ENCODE measurements around the gene PIGM. TPM values are rescaled to one million over a fixed set of nuclear protein-coding genes. Genes with fewer than 3 reads are reported as not detected.

The PIGM gene
- total and polyA plus RNA-seq, 2 experiments from 2014 or later: 5.0 TPM

DNA sequence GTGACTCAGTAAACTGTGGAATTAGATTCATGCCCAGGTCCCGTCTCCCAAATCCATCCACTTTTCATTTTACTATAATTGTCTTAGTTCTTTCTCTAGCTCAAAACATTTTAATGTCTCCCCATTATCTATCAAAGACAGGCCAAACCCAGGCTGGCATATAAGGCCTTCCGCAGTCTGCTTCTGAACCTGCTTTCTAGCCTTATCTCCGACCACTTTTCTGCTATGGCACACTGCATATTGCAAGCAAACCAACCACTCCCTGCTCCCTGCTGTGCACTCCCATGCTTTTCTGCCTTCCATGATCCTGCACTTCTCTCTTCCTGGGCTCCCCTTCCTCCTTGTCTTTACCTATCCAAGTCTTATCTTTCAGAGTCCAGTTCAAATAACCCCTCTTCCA, 17.3 kb upstream of the PIGM start:
- Histone ChIP-seq H3K36me3 (ENCODE audit: insufficient read depth) (no peaks in the 10 kb centered on the region), H4K20me1 (replicated peaks; ENCODE audit: insufficient read depth) (no peaks in the 10 kb centered on the region), H3K4me2 (peak overlapping the region; percentile 65), H3K27me3 (ENCODE audit: insufficient read depth) (peaks cover 8% of the 10 kb centered on the region; the same call in 1 of the 2 replicates), H2AFZ (no peak overlapping the region), H3K9me2 (ENCODE audit: insufficient read depth) (no peaks in the 10 kb centered on the region; the same call in 1 of the 2 replicates), H3K4me1 (ENCODE audit: insufficient read depth) (peaks cover 29% of the 10 kb centered on the region), H3K79me2 (replicated peaks; ENCODE audit: insufficient read depth) (no peaks in the 10 kb centered on the region), H3F3A (replicated peaks; ENCODE audit: low read depth) (0 out of 2 replicates have a peak, but pooled peaks cover 6% of the 10 kb centered on the region), H3K27ac (ENCODE audit: low read depth) (no peak overlapping the region), H3K4me3 (no peak overlapping the region)
- no peaks in the 10 kb centered on the region for H3K9me3 Mint-ChIP-seq
- H3K27me3 Mint-ChIP-seq (ENCODE audit: insufficient read depth, low read depth, poor library complexity): peaks cover 13% of the 10 kb centered on the region
- DNase-seq (ENCODE audit: low spot score) (no peak), ATAC-seq (no peak)
- TF ChIP-seq ZNF114 (CRISPR knock-in tag; IDR thresholded peaks at IDR 0.05): no peak
- no peak for TF ChIP-seq EZH2phosphoT487 (IDR thresholded peaks at IDR 0.05; ENCODE audit: unreplicated experiment)
- no peak for TF ChIP-seq NANOG (IDR thresholded peaks at IDR 0.05; ENCODE audit: borderline replicate concordance)
- no peak for TF ChIP-seq CTCF (conservative IDR thresholded peaks at IDR 0.05; ENCODE audit: low read depth in 2 of 2)
- TF ChIP-seq CREB1 (CRISPR knock-in tag; IDR thresholded peaks at IDR 0.05; ENCODE audit: low read depth): no peak
- no peak for TF ChIP-seq ETS1 (IDR thresholded peaks at IDR 0.05)
- no peak for TF ChIP-seq ZNF331 (CRISPR knock-in tag; IDR thresholded peaks at IDR 0.05; ENCODE audit: low read depth)
- no peak for TF ChIP-seq EZH2 (IDR thresholded peaks at IDR 0.05; ENCODE audit: low read depth, unreplicated experiment)
- no peak for TF ChIP-seq POLR2AphosphoS5 (IDR thresholded peaks at IDR 0.05; ENCODE audit: low read depth)
- TF ChIP-seq, protein P1, sequence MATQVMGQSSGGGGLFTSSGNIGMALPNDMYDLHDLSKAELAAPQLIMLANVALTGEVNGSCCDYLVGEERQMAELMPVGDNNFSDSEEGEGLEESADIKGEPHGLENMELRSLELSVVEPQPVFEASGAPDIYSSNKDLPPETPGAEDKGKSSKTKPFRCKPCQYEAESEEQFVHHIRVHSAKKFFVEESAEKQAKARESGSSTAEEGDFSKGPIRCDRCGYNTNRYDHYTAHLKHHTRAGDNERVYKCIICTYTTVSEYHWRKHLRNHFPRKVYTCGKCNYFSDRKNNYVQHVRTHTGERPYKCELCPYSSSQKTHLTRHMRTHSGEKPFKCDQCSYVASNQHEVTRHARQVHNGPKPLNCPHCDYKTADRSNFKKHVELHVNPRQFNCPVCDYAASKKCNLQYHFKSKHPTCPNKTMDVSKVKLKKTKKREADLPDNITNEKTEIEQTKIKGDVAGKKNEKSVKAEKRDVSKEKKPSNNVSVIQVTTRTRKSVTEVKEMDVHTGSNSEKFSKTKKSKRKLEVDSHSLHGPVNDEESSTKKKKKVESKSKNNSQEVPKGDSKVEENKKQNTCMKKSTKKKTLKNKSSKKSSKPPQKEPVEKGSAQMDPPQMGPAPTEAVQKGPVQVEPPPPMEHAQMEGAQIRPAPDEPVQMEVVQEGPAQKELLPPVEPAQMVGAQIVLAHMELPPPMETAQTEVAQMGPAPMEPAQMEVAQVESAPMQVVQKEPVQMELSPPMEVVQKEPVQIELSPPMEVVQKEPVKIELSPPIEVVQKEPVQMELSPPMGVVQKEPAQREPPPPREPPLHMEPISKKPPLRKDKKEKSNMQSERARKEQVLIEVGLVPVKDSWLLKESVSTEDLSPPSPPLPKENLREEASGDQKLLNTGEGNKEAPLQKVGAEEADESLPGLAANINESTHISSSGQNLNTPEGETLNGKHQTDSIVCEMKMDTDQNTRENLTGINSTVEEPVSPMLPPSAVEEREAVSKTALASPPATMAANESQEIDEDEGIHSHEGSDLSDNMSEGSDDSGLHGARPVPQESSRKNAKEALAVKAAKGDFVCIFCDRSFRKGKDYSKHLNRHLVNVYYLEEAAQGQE (IDR thresholded peaks at IDR 0.05; ENCODE audit: unreplicated experiment): no peak
- TF ChIP-seq JUNB (IDR thresholded peaks at IDR 0.05; ENCODE audit: unreplicated experiment): no peak
- no peak for TF ChIP-seq ZNF462 (CRISPR knock-in tag; IDR thresholded peaks at IDR 0.05)
- no peak for TF ChIP-seq STAT1 (IDR thresholded peaks at IDR 0.05; ENCODE audit: unreplicated experiment)
- peaks cover 29% of the 10 kb centered on the region for H3K4me1 Mint-ChIP-seq
- no peaks in the 10 kb centered on the region for H3K36me3 Mint-ChIP-seq (ENCODE audit: low read depth)
- H3K4me3 Mint-ChIP-seq: no peak overlapping the region
- no peak overlapping the region for H3K27ac Mint-ChIP-seq

Measured in GM23338 (cell line).